OCI-LY1 (cell line): Measurements from ENCODE around the gene CEP131.

ENCODE experiments used
- H2AFZ ChIP-seq: fragments of 200-600 bp; sonication (generic), shearing (Covaris generic); 2 replicates; pipeline ENCODE4 v1.6.0; 2014; ENCODE audit warnings: antibody characterized with exemption, mild to moderate bottlenecking, low read length
- H3F3A ChIP-seq: fragments of 200-600 bp; sonication (generic), shearing (Covaris generic); 2 replicates; pipeline ENCODE4 v1.6.0; 2014; ENCODE audit warnings: mild to moderate bottlenecking, antibody characterized with exemption, low read length, moderate library complexity; ENCODE audit not compliant: insufficient read depth
- H3K27ac ChIP-seq: fragments of 200-600 bp; sonication (generic); 2 replicates; pipeline ENCODE4 v1.5.1; 2014; ENCODE audit warnings: low read length, mixed run types, mild to moderate bottlenecking, low read depth; ENCODE audit not compliant: poor library complexity, severe bottlenecking
- H3K27me3 ChIP-seq: fragments of 200-600 bp; sonication (generic); 2 replicates; pipeline ENCODE4 v1.6.0; 2014; ENCODE audit warnings: antibody characterized with exemption, mild to moderate bottlenecking, low read length, moderate library complexity; ENCODE audit not compliant: insufficient read depth
- H3K36me3 ChIP-seq: fragments of 200-600 bp; sonication (generic); 2 replicates; pipeline ENCODE4 v1.6.1; 2014; ENCODE audit warnings: mild to moderate bottlenecking, antibody characterized with exemption, low read length, moderate library complexity, mixed read lengths; ENCODE audit not compliant: insufficient read depth
- H3K4me1 ChIP-seq: fragments of 200-600 bp; sonication (generic); 2 replicates; pipeline ENCODE4 v1.5.1; 2014; ENCODE audit warnings: mild to moderate bottlenecking, low read length, moderate library complexity; ENCODE audit not compliant: insufficient read depth, severe bottlenecking
- H3K4me2 ChIP-seq: fragments of 200-600 bp; sonication (generic), shearing (Covaris generic); 2 replicates; pipeline ENCODE4 v1.6.1; 2014; ENCODE audit warnings: low read length
- H3K4me3 ChIP-seq: fragments of 200-600 bp; sonication (generic); 2 replicates; pipeline ENCODE4 v1.5.1; 2014; ENCODE audit warnings: low read length, low read depth, mild to moderate bottlenecking, mixed read lengths; ENCODE audit not compliant: poor library complexity, severe bottlenecking
- H3K79me2 ChIP-seq: fragments of 200-600 bp; shearing (Covaris generic); 2 replicates; pipeline ENCODE4 v1.6.1; 2016; ENCODE audit warnings: mixed run types, low read length, mixed read lengths; ENCODE audit not compliant: insufficient read depth
- H3K9ac ChIP-seq: fragments of 200-600 bp; sonication (generic), shearing (Covaris generic); 2 replicates; pipeline ENCODE4 v1.6.1; 2014; ENCODE audit warnings: mild to moderate bottlenecking, low read length, mixed read lengths
- H3K9me2 ChIP-seq: fragments of 200-600 bp; sonication (generic), shearing (Covaris generic); 2 replicates; pipeline ENCODE4 v1.6.1; 2014; ENCODE audit warnings: low read depth, mild to moderate bottlenecking, low read length, mixed read lengths
- H3K9me3 ChIP-seq: fragments of 200-600 bp; shearing (Covaris generic); 2 replicates; pipeline ENCODE4 v1.6.1; 2014; ENCODE audit warnings: low read length, mixed read lengths
- H4K20me1 ChIP-seq: fragments of 200-600 bp; sonication (generic), shearing (Covaris generic); 2 replicates; pipeline ENCODE4 v1.6.0; 2016; ENCODE audit warnings: mild to moderate bottlenecking, low read length; ENCODE audit not compliant: insufficient read depth
- EZH2 ChIP-seq: fragments of 200-600 bp; sonication (generic), shearing (Covaris generic); IDR thresholded peaks from 2 replicates; pipeline ENCODE4 v1.8.0; 2017; ENCODE audit warnings: borderline replicate concordance, mixed run types, mild to moderate bottlenecking, antibody characterized with exemption, low read length, moderate library complexity, mixed read lengths
- TF ChIP-seq, protein P1 (sequence below): fragments of 200-600 bp; sonication (generic), shearing (Covaris generic); IDR thresholded peaks from 2 replicates; pipeline ENCODE4 v1.5.1; 2017; ENCODE audit warnings: mild to moderate bottlenecking, antibody characterized with exemption, low read length, moderate library complexity, mixed read lengths

The CEP131 gene

DNA sequence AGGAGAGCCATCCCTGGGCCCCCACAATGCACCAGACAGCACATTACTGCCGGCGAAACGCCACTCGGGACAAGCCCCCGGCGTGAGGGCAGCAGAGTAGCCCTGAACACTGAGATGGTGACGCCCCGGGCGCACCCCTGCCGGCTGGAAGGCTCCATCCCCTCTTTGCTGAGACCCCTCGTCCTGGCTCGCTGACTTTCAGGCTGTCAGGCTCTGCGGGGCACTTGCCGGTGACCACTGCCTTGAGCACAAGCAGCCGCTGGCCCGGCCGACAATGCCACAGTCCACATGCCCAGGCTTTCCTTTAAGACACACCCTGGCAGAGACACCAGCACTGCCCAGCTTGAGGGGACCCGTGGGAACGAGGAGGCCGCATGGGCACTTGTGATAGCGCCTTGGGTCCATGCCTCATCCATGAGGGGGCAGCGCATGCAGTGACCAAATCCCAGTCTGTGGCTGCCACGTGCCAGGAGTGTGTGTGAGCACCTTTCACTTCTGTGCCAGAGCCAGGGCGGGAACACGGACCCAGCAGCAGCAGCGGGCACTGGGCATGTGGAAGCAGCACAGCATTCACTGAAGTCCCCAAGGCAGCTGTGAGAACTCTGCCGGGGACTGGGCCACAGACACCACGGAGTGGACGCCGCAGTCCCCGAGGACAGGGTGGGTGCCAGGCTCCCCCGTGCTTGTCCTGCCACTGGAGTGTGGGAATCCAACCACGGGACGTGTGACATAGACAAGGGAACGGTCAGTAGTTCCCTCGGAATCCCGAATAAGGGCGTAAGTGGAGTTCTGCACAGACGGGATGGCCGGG is 40.8 kb upstream of the CEP131 start:
- Histone ChIP-seq H3F3A (no peaks in the 10 kb centered on the region), H3K79me2 (no peaks in the 10 kb centered on the region), H3K4me2 (no peak overlapping the region), H3K9me2 (no peaks in the 10 kb centered on the region), H2AFZ (no peak overlapping the region), H3K27me3 (no peaks in the 10 kb centered on the region), H3K27ac (no peak overlapping the region), H3K36me3 (peaks cover 46% of the 10 kb centered on the region), H3K4me1 (no peaks in the 10 kb centered on the region), H3K9me3 (no peaks in the 10 kb centered on the region), H3K9ac (no peak overlapping the region), H4K20me1 (no peaks in the 10 kb centered on the region), H3K4me3 (no peak overlapping the region)
- TF ChIP-seq EZH2 = no peak
- TF ChIP-seq, protein P1, sequence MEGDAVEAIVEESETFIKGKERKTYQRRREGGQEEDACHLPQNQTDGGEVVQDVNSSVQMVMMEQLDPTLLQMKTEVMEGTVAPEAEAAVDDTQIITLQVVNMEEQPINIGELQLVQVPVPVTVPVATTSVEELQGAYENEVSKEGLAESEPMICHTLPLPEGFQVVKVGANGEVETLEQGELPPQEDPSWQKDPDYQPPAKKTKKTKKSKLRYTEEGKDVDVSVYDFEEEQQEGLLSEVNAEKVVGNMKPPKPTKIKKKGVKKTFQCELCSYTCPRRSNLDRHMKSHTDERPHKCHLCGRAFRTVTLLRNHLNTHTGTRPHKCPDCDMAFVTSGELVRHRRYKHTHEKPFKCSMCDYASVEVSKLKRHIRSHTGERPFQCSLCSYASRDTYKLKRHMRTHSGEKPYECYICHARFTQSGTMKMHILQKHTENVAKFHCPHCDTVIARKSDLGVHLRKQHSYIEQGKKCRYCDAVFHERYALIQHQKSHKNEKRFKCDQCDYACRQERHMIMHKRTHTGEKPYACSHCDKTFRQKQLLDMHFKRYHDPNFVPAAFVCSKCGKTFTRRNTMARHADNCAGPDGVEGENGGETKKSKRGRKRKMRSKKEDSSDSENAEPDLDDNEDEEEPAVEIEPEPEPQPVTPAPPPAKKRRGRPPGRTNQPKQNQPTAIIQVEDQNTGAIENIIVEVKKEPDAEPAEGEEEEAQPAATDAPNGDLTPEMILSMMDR = no peak

DNA sequence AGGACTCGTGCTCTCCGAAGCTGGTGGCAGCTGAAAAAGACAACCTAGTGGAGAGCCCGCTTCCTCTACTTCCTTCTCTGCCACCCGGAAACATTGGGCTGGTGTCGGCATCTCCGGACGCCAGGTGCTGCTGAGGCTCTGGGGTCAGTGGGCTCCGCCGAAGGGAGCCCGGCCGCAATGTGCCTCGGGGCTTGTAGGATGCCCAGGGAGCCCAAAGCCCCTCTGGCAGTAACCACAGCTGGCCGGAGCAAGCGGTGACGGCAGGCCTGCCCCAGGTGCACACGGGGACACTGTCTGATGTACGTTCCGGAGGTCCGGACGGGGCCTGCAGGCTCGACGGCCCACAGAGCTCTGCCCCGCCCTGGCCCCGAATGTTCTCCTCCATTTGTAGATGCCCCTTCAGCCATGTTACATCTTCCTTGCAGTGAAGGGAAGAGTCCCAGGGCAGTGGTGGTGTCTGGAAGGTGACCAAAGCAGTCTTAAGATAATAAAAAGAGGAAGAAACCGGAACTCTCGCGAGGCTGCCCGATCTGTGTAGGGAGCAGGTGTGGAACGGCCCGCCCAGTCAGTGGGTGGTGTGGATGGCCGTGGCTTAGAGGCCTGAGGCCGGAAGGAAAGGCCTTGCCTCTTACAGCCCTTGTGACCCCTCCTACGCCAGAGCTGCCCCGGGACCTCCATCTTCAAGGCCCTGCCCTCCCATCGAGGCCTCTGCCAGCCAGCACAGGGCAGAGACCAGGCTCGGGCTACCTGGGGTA is 39.0 kb upstream of the CEP131 start:
- no peaks in the 10 kb centered on the region for H3K27me3 ChIP-seq
- H3K4me2 ChIP-seq = no peak overlapping the region
- H3K9me2 ChIP-seq = no peaks in the 10 kb centered on the region
- no peak overlapping the region for H2AFZ ChIP-seq
- H3K36me3 ChIP-seq = peaks cover 35% of the 10 kb centered on the region
- no peak for TF ChIP-seq EZH2
- TF ChIP-seq, protein P1 = no peak
- H3K4me1 ChIP-seq = no peaks in the 10 kb centered on the region
- H3K9me3 ChIP-seq = no peaks in the 10 kb centered on the region
- H3K27ac ChIP-seq = no peak overlapping the region
- H3K79me2 ChIP-seq = no peaks in the 10 kb centered on the region
- H3K4me3 ChIP-seq = no peak overlapping the region
- no peak overlapping the region for H3K9ac ChIP-seq
- no peaks in the 10 kb centered on the region for H3F3A ChIP-seq
- H4K20me1 ChIP-seq = no peaks in the 10 kb centered on the region

DNA sequence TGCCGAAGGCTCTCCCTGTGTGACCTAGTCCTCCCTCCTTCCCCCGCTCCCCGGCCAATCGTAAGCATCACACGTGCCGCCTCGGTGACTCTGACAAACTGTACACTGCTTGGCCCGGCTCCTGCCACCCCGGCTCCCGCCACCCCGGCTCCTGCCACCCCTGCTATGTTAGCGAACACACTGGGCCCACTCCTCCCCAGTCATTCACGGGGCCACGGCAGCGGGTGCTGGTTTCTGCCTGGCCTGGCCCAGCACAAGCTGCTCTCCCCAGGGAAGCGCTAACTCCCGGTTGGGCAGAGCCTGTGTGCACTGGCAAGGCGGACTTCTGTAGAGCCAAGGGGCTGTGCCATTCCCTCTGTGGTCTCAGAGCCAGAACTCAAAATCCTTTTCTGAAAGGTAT is 38.3 kb upstream of the CEP131 start:
- no peaks in the 10 kb centered on the region for H4K20me1 ChIP-seq
- no peaks in the 10 kb centered on the region for H3K9me2 ChIP-seq
- H3K4me1 ChIP-seq = no peaks in the 10 kb centered on the region
- no peaks in the 10 kb centered on the region for H3K27me3 ChIP-seq
- no peak overlapping the region for H3K9ac ChIP-seq
- no peaks in the 10 kb centered on the region for H3K9me3 ChIP-seq
- no peak overlapping the region for H3K4me3 ChIP-seq
- H3K79me2 ChIP-seq = no peaks in the 10 kb centered on the region
- H2AFZ ChIP-seq = no peak overlapping the region
- H3K4me2 ChIP-seq = no peak overlapping the region
- no peak for TF ChIP-seq EZH2
- TF ChIP-seq, protein P1 = no peak
- no peaks in the 10 kb centered on the region for H3F3A ChIP-seq
- H3K27ac ChIP-seq = no peak overlapping the region
- peaks cover 34% of the 10 kb centered on the region for H3K36me3 ChIP-seq
